Mesothelial cell of epicardium (in vitro differentiated cells): Measurements from ENCODE around the gene NKTR. TPM values are rescaled to one million over a fixed set of nuclear protein-coding genes. Genes with fewer than 3 reads are reported as not detected.

Experiments
- DNase-seq, 2 experiments: peaks; one replicate each; pipeline ENCODE4 v3.0.0; 2021; ENCODE audit warnings: low spot score in 2 of 2; ENCODE audit not compliant: unreplicated experiment in 2 of 2
- H3K27ac Mint-ChIP-seq: 2 replicates; pipeline ENCODE4 v1.8.0; 2021; ENCODE audit warnings: mixed read lengths
- H3K27me3 Mint-ChIP-seq: 2 replicates; pipeline ENCODE4 v1.8.0; 2021; ENCODE audit warnings: low read depth, mixed read lengths
- H3K36me3 Mint-ChIP-seq: 2 replicates; pipeline ENCODE4 v1.8.0; 2021; ENCODE audit warnings: mixed read lengths
- H3K4me1 Mint-ChIP-seq: 2 replicates; pipeline ENCODE4 v1.8.0; 2021; ENCODE audit warnings: mixed read lengths
- H3K4me3 Mint-ChIP-seq: 2 replicates; pipeline ENCODE4 v1.8.0; 2021; ENCODE audit warnings: mild to moderate bottlenecking, moderate library complexity, mixed read lengths
- H3K9me3 Mint-ChIP-seq: 2 replicates; pipeline ENCODE4 v1.8.0; 2021; ENCODE audit warnings: mixed read lengths
- CTCF ChIP-seq: fragments of 200-600 bp; sonication (generic); IDR thresholded peaks from one replicate; pipeline ENCODE4 v1.5.0; 2021; ENCODE audit warnings: antibody characterized with exemption; ENCODE audit not compliant: unreplicated experiment
- total RNA-seq: library from RNA; stranded (reverse); gene quantifications from 3 replicates; pipeline ENCODE4 v1.2.1, GENCODE V29; 2021

Gene NKTR
- total RNA-seq, 1 donor from 2014 or later = 201 TPM

- H3K27ac Mint-ChIP-seq = peak within 1 kb of the TSS; percentile 32
- peaks cover 26% of the 10 kb centered on the region for H3K4me1 Mint-ChIP-seq
- peak within 1 kb of the TSS; percentile 85 for H3K4me3 Mint-ChIP-seq
- peak; percentile 90 to 95 for DNase-seq
- H3K36me3 Mint-ChIP-seq = peaks cover 10% of the 10 kb centered on the region
- H3K9me3 Mint-ChIP-seq = peaks cover 9% of the 10 kb centered on the region
- H3K27me3 Mint-ChIP-seq = no peaks in the 10 kb centered on the region
- no peak for TF ChIP-seq CTCF
Observed at GRCh38 chr3:42581709-42582473, 18.6 kb upstream of the NKTR start, which contains the start of gene SEC22C. Gene SEC22C (minus strand): TSS chr3:42581967. CDS start chr3:42569046, 12,921 bp downstream.

GRCh38 chr3:42582474-42583070 is 17.9 kb upstream of the NKTR start:
- H3K9me3 Mint-ChIP-seq = peaks cover 4% of the 10 kb centered on the region
- peaks cover 26% of the 10 kb centered on the region for H3K4me1 Mint-ChIP-seq
- no peak for DNase-seq
- H3K4me3 Mint-ChIP-seq = peak overlapping the region; percentile 85
- peak overlapping the region; percentile 32 for H3K27ac Mint-ChIP-seq
- peaks cover 6% of the 10 kb centered on the region for H3K36me3 Mint-ChIP-seq
- no peak for TF ChIP-seq CTCF
- H3K27me3 Mint-ChIP-seq = no peaks in the 10 kb centered on the region

- H3K4me1 Mint-ChIP-seq = peaks cover 18% of the 10 kb centered on the region
- no peak overlapping the region for H3K4me3 Mint-ChIP-seq
- no peak for TF ChIP-seq CTCF
- H3K27ac Mint-ChIP-seq = no peak overlapping the region
- DNase-seq = no peak
- H3K9me3 Mint-ChIP-seq = no peaks in the 10 kb centered on the region
- H3K27me3 Mint-ChIP-seq = no peaks in the 10 kb centered on the region
- H3K36me3 Mint-ChIP-seq = peaks cover 3% of the 10 kb centered on the region
Observed at GRCh38 chr3:42588625-42589024, 11.9 kb upstream of the NKTR start.

- Mint-ChIP-seq H3K36me3 (peaks cover 8% of the 10 kb centered on the region), H3K4me3 (peak overlapping the region; percentile 98), H3K9me3 (no peaks in the 10 kb centered on the region), H3K4me1 (peaks cover 18% of the 10 kb centered on the region), H3K27me3 (no peaks in the 10 kb centered on the region), H3K27ac (peak overlapping the region; percentile 99)
- TF ChIP-seq CTCF = no peak
- no peak for DNase-seq
Observed at GRCh38 chr3:42589382-42590109, 10.9 kb upstream of the NKTR start.

GRCh38 chr3:42590989-42591756 is 9.3 kb upstream of the NKTR start:
- Mint-ChIP-seq H3K27me3 (no peaks in the 10 kb centered on the region), H3K4me3 (peak overlapping the region; percentile 98), H3K4me1 (peaks cover 18% of the 10 kb centered on the region), H3K27ac (peak overlapping the region; percentile 99), H3K36me3 (peaks cover 8% of the 10 kb centered on the region), H3K9me3 (no peaks in the 10 kb centered on the region)
- TF ChIP-seq CTCF = no peak
- DNase-seq = no peak
